Brain microvascular endothelial cell (primary cell): ENCODE data around the gene ZBTB40.

Source experiments
- DNase-seq: peaks from one replicate; pipeline ENCODE4 v3.0.0-alpha.2; 2020
- H3K27ac ChIP-seq: fragments of 250-450 bp; sonication (Bioruptor Pico); 2 replicates; pipeline ENCODE4 v1.5.1; 2020; ENCODE audit warnings: mild to moderate bottlenecking, moderate library complexity
- H3K27me3 ChIP-seq: fragments of 250-450 bp; sonication (Bioruptor Pico); replicated peaks from 2 replicates; pipeline ENCODE4 v1.5.1; 2020; ENCODE audit warnings: mild to moderate bottlenecking
- H3K36me3 ChIP-seq: fragments of 250-450 bp; sonication (Bioruptor Pico); replicated peaks from 2 replicates; pipeline ENCODE4 v1.5.1; 2020; ENCODE audit warnings: mild to moderate bottlenecking
- H3K4me3 ChIP-seq: 2 replicates; pipeline ENCODE4 v1.5.1; 2011; ENCODE audit warnings: low read depth, mild to moderate bottlenecking, control low read depth, low read length, moderate library complexity
- in situ Hi-C: cut with HindIII; loops from 2 replicates; pipeline ENCODE4 v1.10.0; 2017; ENCODE audit warnings: low sequenced_read_pairs, low pct_ligation_motif_present
- TF ChIP-seq, protein P1 (sequence below): IDR thresholded peaks from 2 replicates; pipeline ENCODE4 v1.5.1; 2011; ENCODE audit warnings: low read depth, mild to moderate bottlenecking, moderate library complexity, low read length, control low read depth, inconsistent platforms; ENCODE audit errors: missing control alignments

Gene ZBTB40

DNA sequence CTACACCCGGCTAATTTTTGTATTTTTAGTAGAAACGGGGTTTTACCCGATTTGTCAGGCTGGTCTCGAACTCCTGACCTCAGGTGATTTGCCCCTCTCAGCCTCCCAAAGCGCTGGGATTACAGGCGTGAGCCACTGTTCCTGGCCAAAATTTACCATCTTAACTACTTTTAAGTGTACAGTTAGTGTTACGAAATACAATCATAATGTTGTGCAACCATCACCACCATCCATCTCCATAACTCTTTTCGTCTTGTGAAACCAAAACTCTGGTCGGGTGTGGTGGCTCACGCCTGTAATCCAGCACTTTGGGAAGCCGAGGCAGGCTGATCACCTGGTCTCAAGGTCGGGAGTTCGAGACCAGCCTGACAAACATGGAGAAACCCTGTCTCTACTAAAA lies 14.1 kb upstream of the ZBTB40 start:
- H3K4me3 ChIP-seq = no peak overlapping the region
- no peak overlapping the region for H3K27ac ChIP-seq
- H3K27me3 ChIP-seq = no peaks in the 10 kb centered on the region
- in situ Hi-C loops = no loop called here
- TF ChIP-seq, protein P1, sequence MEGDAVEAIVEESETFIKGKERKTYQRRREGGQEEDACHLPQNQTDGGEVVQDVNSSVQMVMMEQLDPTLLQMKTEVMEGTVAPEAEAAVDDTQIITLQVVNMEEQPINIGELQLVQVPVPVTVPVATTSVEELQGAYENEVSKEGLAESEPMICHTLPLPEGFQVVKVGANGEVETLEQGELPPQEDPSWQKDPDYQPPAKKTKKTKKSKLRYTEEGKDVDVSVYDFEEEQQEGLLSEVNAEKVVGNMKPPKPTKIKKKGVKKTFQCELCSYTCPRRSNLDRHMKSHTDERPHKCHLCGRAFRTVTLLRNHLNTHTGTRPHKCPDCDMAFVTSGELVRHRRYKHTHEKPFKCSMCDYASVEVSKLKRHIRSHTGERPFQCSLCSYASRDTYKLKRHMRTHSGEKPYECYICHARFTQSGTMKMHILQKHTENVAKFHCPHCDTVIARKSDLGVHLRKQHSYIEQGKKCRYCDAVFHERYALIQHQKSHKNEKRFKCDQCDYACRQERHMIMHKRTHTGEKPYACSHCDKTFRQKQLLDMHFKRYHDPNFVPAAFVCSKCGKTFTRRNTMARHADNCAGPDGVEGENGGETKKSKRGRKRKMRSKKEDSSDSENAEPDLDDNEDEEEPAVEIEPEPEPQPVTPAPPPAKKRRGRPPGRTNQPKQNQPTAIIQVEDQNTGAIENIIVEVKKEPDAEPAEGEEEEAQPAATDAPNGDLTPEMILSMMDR = no peak
- no peak for DNase-seq
- H3K36me3 ChIP-seq = no peaks in the 10 kb centered on the region

DNA sequence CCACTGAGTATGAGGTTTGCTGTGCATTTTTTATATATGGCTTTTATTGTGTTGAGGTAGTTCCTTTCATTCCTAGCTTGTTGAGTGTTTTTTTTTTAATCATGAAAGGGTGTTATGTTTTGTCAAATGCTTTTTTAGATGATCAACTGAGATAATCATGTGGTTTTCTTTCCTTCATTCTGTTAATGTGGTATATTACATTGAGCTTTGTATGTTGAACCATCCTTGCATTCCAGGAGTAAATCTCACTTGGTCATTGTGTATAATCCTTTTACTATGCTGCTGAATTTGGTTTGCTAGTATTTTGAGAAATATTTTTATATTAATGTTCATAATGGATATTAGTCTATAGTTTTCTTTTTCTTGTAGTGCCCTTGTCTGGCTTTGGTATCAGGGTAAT lies 11.1 kb upstream of the ZBTB40 start:
- in situ Hi-C loops = no loop called here
- TF ChIP-seq, protein P1 = no peak
- DNase-seq = no peak

DNA sequence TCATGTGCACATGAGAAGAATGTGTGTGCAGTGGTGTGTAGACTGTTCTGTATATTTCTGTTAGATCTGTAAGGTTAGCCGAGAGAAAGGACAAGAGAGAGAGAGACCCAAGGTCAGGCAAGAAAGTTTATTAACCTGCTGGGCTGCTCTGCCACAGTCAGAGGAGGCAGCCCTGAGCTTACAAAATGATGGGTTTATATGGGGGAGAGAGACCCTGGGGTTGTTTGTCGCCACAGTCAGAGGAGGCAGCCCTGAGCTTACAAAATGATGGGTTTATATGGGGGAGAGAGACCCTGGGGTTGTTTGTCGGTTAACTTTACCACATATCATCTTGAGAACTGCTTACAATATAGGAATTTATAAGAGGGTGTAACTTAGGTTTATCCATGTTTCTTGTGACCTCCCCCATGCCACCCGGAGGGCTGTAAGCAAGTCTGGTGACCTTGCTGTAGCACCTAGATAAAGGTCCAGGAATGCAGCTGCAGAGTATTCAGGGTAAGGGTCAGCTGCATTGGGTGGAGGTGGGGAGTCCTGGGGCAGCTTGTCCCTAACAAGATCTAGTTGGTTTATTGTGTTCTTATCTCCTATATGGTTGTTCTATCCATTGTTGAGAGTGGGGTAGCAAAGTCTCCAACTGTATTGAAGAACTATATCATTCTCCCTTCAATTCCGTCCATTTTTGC lies 9.3 kb upstream of the ZBTB40 start:
- in situ Hi-C loops = no loop called here
- DNase-seq = no peak
- TF ChIP-seq, protein P1 = no peak
- Histone ChIP-seq H3K27ac (no peak overlapping the region), H3K36me3 (no peaks in the 10 kb centered on the region), H3K4me3 (no peak overlapping the region), H3K27me3 (no peaks in the 10 kb centered on the region)

More for the DNA sequence above, 11.1 kb upstream of the ZBTB40 start:
- no peaks in the 10 kb centered on the region for H3K36me3 ChIP-seq
- no peaks in the 10 kb centered on the region for H3K27me3 ChIP-seq
- no peak overlapping the region for H3K27ac ChIP-seq
- H3K4me3 ChIP-seq = no peak overlapping the region

DNA sequence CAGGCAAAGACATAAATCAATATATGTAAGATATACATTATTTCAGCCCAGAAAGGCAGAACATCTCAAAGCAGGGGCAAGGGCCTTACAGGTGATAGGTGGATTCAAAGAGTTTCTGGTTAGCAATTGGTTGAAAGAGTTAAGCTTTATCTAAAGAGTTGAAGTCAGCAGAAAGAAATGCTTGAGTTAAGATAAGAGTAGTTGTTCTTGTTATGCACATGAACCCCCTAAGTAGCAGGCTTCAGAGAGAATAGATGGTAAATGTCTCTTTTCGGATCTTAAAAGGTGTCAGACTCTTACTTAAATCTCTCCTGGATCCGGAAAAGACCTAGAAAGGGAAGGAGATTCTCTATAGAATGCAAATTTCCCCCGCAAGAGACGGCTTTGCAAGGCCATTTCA lies 8.3 kb upstream of the ZBTB40 start:
- TF ChIP-seq, protein P1 = no peak
- H3K27ac ChIP-seq = no peak overlapping the region

DNA sequence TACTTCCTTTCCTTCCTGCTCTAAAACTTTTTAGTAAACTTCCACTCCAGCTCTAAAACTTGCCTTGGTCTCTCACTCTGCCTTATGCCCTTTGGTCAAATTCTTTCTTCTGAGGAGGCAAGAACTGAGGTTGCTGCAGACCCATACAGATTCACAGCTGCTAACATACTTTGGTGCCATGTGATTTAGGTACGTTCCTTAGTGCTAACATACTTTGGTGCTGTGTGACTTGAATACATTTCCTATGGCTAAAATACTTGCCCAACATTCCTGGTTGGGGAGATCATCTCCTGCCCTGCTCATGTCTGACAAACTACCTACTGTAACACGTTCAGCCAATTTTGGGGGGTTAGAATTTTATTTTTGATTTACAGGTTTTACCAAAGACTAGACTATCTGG lies 6.8 kb upstream of the ZBTB40 start:
- DNase-seq = no peak
- in situ Hi-C loops = no loop called here
- H3K27ac ChIP-seq = no peak overlapping the region
- no peaks in the 10 kb centered on the region for H3K27me3 ChIP-seq
- H3K4me3 ChIP-seq = no peak overlapping the region
- TF ChIP-seq, protein P1 = no peak
- no peaks in the 10 kb centered on the region for H3K36me3 ChIP-seq

More for the DNA sequence above, 8.3 kb upstream of the ZBTB40 start:
- DNase-seq = no peak
- Histone ChIP-seq H3K36me3 (no peaks in the 10 kb centered on the region), H3K27me3 (no peaks in the 10 kb centered on the region), H3K4me3 (no peak overlapping the region)
- in situ Hi-C loops = no loop called here

DNA sequence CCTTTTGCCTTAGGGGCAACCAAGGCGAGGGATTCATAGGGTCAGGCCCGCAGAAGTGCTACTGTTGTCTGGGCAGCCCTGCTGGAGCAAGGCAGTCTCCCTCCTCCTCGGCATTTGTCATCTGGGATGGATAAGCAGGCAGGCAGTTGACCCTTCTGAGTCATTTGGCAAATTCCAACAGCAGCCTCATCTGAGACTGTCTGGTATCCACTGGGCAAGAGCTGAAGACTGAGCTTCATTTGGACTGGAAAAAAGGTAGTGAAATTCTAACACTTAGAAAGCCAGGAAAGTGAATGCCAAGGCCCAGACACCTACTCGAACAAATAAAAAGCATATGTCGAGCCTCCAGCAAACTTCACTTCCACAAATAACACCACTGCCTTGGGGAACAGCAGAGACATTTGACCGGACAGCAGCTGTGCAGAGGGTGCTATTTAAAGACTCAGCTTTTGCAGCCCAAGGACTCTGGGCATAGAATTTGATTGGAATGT lies 4.0 kb upstream of the ZBTB40 start:
- H3K27me3 ChIP-seq = no peaks in the 10 kb centered on the region
- in situ Hi-C loops = no loop called here
- H3K36me3 ChIP-seq = no peaks in the 10 kb centered on the region
- peak; percentile 84 for DNase-seq
- H3K27ac ChIP-seq = peak overlapping the region; percentile 64
- TF ChIP-seq, protein P1 = no peak
- no peak overlapping the region for H3K4me3 ChIP-seq
